Measurements from ENCODE around the gene HTRA1. TPM values are rescaled to one million over a fixed set of nuclear protein-coding genes. Genes with fewer than 3 reads are reported as not detected.

Gene HTRA1
- total RNA-seq, 2 donors from 2014 or later = 29.3 to 36.6 TPM

- Histone ChIP-seq H3K27ac (no peak overlapping the region), H3K4me1 (no peaks in the 10 kb centered on the region), H3K27me3 (no peaks in the 10 kb centered on the region), H3K4me3 (no peak overlapping the region), H3K36me3 (replicated peaks in 1 of 2; ENCODE audit: insufficient read depth in 1 of 2, low read depth in 2 of 2) (no peaks in the 10 kb centered on the region), H3K9me3 (no peaks in the 10 kb centered on the region)
- TF ChIP-seq POLR2A (IDR thresholded peaks at IDR 0.05) = no peak
- TF ChIP-seq CTCF (IDR thresholded peaks at IDR 0.05) = no peak
- DNase-seq (no peak), ATAC-seq (no peak)
- intact Hi-C loops (cut with DNase I) = no loop called here
- WGBS, 2 donors = 83 to 89% methylated on average over 3 of the region's 3 CpGs
Observed at GRCh38 chr10:122454071-122454470, 7.3 kb upstream of the HTRA1 start.

- Histone ChIP-seq H3K36me3 (replicated peaks in 1 of 2; ENCODE audit: insufficient read depth in 1 of 2, low read depth in 2 of 2) (no peaks in the 10 kb centered on the region), H3K4me3 (no peak within 1 kb of the TSS), H3K9me3 (no peaks in the 10 kb centered on the region), H3K27ac (no peak within 1 kb of the TSS), H3K27me3 (no peaks in the 10 kb centered on the region), H3K4me1 (no peaks in the 10 kb centered on the region)
- intact Hi-C loops (cut with DNase I) = no loop called here
- DNase-seq = no peak
- TF ChIP-seq POLR2A (IDR thresholded peaks at IDR 0.05) (no peak), CTCF (IDR thresholded peaks at IDR 0.05) (no peak)
- no peak for ATAC-seq
- 78% methylated on average over 6 to 7 of the region's 7 CpGs for WGBS, 2 donors
Observed at GRCh38 chr10:122454603-122455080, 6.7 kb upstream of the HTRA1 start, which contains the start of gene ARMS2. Gene ARMS2 (plus strand): TSS chr10:122454653. CDS start chr10:122454728, 75 bp downstream.

GRCh38 chr10:122455376-122456079, 5.8 kb upstream of the HTRA1 start:
- intact Hi-C loops (cut with DNase I) = no loop called here
- Histone ChIP-seq H3K27ac (no peak overlapping the region), H3K4me3 (no peak overlapping the region), H3K36me3 (replicated peaks in 1 of 2; ENCODE audit: insufficient read depth in 1 of 2, low read depth in 2 of 2) (no peaks in the 10 kb centered on the region), H3K4me1 (peaks cover 4% of the 10 kb centered on the region), H3K27me3 (no peaks in the 10 kb centered on the region), H3K9me3 (no peaks in the 10 kb centered on the region)
- TF ChIP-seq CTCF (IDR thresholded peaks at IDR 0.05) = no peak
- TF ChIP-seq POLR2A (IDR thresholded peaks at IDR 0.05) = no peak
- ATAC-seq = no peak
- no peak for DNase-seq
- WGBS, 2 donors = 84% methylated on average over 11 of the region's 11 CpGs

- 57 to 78% methylated on average over 5 of the region's 5 CpGs for WGBS, 2 donors
- H3K27me3 ChIP-seq = no peaks in the 10 kb centered on the region
- no peak for DNase-seq
- H3K4me1 ChIP-seq = peaks cover 18% of the 10 kb centered on the region
- TF ChIP-seq CTCF (IDR thresholded peaks at IDR 0.05) (no peak), POLR2A (IDR thresholded peaks at IDR 0.05) (no peak)
- no peak overlapping the region for H3K4me3 ChIP-seq
- ATAC-seq = no peak
- H3K36me3 ChIP-seq (replicated peaks in 1 of 2; ENCODE audit: insufficient read depth in 1 of 2, low read depth in 2 of 2) = no peaks in the 10 kb centered on the region
- no peaks in the 10 kb centered on the region for H3K9me3 ChIP-seq
- no peak overlapping the region for H3K27ac ChIP-seq
- intact Hi-C loops (cut with DNase I) = no loop called here
Observed at GRCh38 chr10:122457934-122458333, 3.4 kb upstream of the HTRA1 start.

GRCh38 chr10:122458693-122459092, 2.7 kb upstream of the HTRA1 start:
- ATAC-seq (no peak), DNase-seq (no peak)
- no peaks in the 10 kb centered on the region for H3K27me3 ChIP-seq
- no peak overlapping the region for H3K27ac ChIP-seq
- H3K36me3 ChIP-seq (replicated peaks in 1 of 2; ENCODE audit: insufficient read depth in 1 of 2, low read depth in 2 of 2) = no peaks in the 10 kb centered on the region
- H3K9me3 ChIP-seq = no peaks in the 10 kb centered on the region
- peaks cover 25% of the 10 kb centered on the region for H3K4me1 ChIP-seq
- H3K4me3 ChIP-seq = no peak overlapping the region
- intact Hi-C loops (cut with DNase I) = no loop called here
- no peak for TF ChIP-seq CTCF (IDR thresholded peaks at IDR 0.05)
- WGBS, 2 donors = 71 to 74% methylated on average over 3 to 6 of the region's 6 CpGs
